Amniotic stem cell (primary cell): Measurements from ENCODE around the gene UGT1A7.

Source experiments
- DNase-seq: peaks from one replicate; lab custom pipeline; 2025; lab: John Stamatoyannopoulos, UW

UGT1A7 gene

DNA sequence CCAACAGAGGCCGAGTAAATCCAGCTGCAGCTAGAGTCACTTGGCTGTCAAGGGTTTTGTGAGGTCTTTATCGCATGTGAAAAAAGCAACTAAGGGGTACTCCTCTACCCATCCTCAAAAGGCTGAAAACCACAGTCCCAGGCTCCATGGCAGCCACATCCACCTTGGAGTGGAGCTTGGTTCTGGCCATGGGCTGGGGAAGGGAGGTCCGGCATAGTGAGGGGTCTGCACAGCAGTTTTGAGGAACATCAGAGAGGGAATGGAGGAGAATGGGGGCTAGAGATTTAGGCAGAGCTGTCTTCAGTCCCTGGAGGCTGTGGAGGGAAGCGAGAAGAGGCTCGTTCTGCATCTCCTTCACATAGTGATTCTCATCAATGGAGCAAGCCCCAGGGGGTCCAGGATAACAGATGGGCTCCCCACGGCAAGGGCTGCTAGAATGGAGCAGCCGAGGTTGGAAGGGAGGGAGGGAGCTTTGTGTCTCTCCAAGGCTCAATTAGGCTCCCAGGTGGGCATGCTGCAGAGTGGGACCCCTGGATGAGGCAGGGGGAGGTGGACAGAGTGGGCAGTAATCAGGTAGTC lies 117.5 kb downstream of the UGT1A7 start:
- DNase-seq, result no peak

DNA sequence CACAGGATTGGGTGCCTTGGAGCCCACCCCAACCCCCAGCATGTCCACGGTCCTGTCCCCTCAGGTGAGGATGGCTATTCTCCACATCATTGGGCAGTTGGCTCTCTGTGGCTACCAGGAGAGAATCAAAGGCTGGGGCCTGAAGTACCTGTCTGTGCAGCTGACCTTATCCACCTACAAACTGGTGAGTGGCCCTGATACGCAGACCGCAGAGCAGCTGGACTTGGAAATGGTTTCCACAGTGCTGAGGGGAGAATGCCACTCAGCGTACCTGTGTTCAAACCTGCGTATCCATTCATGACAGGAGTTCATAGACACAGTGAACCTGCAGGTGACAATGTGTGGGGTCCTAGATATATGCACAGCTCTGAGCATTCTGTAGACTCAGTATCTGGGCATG lies 118.0 kb downstream of the UGT1A7 start:
- DNase-seq, result no peak

DNA sequence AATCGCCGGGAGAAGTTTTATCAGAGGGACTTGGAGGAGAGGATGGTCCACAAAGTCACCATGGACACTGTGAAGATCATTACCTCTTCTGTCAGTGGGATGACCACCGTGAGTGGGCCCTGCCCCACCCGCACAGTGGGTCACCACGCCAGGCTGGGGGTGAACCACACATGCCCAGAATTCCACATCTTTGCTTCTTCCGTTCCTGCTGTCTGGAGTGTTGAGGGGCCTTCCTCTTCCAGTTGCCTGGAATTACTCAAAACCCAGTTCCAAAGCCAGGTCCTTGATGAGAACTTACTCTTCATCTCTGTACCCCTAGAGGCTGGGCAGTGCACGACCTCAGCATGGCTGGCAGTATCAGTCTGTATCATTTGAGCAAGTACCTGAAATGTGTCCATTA lies 118.5 kb downstream of the UGT1A7 start:
- no peak for DNase-seq

DNA sequence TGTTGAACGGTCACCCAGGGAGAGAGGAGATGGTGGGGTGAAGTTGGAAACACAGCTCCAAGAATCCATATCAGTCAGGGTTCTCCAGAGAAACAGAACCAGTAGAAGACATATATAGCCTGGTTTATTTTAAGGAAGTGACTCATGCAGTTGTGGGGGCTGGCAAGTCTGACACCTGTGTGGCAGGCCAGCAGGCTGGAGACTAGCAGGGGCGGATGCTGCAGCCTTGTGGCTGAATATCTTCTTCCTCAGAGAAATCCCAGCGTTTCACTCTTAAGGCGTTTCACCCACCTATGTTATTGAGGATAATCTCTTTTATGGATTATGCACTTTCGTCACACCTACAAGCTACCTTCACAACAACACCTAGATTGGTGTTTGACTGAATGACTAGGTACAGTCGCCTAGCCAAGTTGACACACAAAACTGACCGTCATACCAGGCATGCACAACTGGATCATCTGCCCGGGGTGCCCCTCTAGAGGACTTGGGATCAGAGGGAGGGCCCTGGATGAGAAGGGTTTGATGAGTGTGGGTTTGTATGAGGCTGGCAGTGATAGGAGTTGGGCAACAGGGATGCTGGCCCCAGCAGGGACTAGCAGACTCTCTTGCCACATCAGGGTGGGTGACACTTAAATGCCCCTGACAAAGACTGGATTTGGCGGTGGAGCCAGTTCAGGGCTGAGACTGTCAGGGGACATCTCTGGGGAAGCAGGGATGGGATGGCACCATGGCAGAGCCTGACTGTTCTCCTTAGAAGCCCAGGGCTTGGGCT lies 119.8 kb downstream of the UGT1A7 start:
- no peak for DNase-seq

DNA sequence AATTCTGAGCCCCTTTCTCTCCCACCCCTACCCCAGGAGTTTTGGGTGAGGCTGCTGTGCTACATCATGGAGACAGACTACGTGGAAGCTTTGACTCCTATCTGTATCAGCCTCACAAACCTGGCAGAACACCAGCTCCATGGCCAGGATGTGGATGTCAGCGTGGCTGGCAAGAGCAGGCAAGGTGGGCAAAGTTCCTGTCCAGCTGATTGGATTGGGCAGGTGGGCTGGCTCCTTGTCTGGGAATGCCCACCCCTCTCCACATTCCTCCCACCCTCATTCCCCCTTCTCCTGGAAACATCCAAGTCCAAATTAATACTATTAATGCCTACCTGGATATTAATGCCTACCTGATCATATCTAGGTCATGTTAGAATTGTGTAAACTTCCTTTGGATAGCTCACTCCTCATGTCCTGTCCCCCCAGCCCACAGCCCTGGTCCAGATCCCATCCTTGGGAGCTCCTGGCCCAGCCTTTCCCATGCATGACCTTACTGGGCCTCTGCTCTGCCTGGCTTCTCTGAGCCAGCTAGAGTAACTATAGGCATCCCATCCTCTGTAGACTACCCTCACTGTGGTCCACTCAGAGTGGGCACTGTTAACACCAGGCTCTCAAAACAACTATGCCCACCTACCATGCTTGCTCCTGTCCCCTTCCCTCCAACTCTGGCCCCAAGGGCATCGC lies 120.6 kb downstream of the UGT1A7 start:
- no peak for DNase-seq

DNA sequence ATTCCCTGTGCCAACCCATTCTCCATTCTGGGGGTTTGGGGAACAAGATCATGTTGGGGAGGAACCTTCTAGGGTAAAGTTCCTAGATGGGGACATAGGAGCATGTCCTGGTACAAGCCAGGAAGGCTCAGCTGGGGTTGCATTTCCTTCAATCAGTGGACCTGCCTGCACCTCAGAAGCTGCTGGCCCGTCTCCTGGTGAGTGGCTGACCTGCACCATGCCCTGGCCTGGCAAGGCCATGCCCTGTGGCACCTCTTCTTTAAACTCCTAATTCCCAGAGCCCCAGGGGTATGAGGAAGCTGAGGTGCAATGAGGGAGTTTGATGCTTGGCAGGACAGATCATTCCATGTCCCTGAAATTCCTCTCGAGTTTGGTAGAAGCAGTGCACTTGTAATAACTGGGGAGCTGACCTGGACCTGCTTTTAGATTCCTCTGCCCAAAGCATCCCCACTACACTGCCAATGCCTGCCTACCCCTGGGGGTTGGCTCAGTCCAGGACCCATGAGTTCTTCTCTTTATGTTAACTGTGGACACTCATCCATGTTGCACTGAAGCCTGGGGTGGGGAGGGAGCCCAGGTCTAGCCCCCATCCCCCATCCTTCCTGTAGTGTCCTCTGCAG lies 121.7 kb downstream of the UGT1A7 start:
- no peak for DNase-seq

DNA sequence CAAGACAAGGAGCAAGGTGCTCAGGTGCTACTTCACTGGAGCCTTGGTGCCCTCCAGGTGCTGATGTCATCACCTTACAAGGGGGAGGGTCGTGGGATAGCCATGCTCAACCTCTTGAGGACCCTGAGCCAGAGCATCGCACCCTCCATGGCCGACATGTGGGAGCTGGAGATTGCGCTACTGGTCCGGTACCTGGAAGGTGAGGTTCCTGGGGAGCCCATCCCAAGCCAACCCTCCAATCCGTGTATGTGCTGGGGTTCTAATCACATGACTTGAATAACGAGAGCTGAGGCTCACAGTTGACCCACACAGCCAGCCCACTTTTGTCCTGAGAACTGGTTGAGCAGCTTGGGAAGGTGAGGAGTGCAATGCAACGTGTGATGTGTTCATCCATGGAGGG lies 122.3 kb downstream of the UGT1A7 start:
- no peak for DNase-seq

DNA sequence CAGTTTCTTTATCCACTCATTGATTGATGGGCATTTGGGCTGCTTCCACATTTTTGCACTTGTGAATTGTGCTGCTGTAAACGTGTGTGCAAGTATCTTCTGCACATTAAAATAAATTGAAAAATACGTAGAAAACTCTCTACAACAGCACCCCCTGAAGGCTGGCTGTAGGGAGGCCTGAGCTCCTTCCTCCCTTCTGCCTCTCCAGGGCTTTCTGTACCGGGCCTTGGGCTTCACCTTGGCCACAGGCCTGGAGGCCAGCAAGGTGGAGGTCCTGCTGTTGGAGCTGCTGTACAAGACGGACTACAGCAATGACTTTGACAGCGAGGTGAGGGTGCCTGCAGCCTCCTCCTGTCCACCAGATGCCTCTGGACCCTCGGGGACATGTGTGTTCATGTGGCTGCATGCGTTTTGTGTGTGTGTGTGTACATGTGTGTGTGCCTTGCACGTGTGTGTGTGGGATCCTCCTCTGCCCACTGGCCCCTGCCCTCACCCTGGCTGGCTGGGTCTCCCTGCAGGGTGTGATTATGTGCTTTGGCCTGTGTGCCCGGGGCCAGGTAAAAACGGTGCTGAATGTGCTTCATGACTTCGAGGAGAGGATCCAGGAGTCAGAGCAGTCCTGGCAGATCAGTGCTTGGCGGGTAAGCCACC lies 125.6 kb downstream of the UGT1A7 start:
- DNase-seq, result no peak

DNA sequence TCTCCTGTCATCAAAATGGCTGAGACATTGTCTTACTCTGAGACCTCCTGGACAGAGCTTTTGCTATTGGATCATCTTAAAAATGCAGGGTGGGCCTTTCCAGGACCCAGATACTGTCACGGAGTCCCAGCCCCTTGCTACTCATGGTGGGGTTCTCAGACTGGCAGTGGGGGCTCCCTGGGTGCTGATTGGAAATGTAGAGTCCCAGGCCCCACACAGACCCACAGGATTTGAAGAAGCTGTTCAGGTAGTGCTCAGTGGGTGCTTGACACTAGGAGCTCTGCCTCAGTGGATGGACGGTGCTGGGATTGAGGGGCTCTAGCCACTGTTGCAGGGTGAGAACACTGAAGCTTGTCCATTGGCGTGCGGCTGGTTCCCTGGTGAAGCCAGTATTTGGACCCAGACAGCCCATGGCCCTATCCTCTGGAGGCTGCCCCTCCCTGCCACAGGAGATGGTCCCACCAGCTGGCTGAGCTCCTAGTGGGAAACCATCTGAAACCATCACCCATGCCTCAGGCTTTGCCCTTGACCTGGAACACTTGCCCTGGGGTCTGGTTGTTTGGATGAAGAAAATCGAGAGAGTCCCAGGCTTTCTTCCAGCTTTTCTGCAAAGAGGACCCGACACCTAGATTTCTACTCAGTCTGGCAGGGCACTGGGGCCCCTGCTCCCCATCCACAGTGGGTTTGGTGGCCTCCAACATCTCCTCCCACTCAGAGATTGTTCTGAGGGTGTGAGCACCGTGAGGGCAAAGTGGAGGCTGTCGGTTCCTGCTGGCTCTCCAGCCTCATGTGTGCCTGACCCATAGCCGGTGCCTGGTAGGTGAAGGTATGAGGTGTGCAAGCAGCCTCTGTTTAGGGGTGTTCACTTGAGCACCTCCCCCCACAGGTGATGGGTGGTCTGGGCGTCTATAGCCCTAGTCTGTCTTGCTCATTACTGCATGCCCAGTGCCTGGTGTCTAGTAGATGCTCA lies 126.5 kb downstream of the UGT1A7 start:
- DNase-seq, result no peak

DNA sequence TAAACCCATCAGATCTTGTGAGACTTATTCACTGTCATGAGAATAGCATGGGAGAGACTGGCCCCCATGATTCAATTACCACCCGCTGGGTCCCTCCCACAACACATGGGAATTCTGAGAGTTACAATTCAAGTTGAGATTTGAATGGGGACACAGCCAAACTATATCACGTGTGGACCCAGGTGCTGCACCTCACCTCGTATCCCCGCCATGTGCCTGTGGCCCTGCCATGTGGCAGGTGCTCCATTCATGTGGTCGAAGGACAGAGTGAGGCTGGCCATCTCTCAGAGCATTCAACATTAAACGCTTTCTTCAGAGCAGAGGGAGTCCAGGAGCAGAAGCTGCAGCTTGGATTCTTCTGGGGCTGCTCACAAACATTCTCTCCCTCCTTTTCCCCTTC lies 128.7 kb downstream of the UGT1A7 start:
- no peak for DNase-seq

DNA sequence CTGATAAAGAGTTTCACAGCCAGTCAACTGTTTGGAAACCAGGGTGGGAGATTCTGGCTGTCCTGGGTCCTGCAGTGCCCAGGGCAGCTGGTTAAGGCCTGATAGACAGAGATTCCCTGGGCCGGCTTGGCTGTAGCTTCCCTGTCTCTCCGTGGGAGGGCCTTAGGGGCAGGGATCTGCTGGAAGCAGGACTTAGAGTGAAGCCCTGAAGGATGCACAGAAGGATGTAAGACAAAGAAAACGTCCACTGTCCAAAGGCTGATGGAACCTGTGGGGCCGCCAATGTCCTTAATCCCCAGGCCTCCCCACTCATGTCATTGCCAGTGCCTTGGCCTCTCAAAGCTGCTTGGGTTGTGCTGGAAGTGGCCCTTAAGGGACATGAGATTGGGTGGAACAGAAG lies 129.4 kb downstream of the UGT1A7 start:
- DNase-seq, result no peak

DNA sequence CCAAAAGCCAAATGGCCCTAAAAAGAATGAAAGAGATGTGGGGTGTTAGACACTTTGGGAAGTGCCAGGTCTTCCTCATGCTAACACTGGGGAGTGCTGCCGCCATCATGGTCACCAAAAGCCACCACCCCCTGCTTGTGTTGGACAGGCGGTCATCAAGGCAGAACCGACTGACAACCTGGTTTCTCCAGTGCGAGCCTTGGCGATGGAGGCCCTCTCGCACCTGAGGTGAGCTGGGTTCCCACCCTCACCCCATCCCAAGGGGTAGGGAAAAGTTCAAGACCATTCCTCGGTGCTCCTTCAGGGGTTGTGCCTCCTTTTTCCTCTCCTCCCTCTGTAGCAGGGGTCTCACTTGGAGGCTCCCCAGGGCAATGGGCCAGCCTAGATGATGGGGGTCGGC lies 130.0 kb downstream of the UGT1A7 start:
- no peak for DNase-seq

DNA sequence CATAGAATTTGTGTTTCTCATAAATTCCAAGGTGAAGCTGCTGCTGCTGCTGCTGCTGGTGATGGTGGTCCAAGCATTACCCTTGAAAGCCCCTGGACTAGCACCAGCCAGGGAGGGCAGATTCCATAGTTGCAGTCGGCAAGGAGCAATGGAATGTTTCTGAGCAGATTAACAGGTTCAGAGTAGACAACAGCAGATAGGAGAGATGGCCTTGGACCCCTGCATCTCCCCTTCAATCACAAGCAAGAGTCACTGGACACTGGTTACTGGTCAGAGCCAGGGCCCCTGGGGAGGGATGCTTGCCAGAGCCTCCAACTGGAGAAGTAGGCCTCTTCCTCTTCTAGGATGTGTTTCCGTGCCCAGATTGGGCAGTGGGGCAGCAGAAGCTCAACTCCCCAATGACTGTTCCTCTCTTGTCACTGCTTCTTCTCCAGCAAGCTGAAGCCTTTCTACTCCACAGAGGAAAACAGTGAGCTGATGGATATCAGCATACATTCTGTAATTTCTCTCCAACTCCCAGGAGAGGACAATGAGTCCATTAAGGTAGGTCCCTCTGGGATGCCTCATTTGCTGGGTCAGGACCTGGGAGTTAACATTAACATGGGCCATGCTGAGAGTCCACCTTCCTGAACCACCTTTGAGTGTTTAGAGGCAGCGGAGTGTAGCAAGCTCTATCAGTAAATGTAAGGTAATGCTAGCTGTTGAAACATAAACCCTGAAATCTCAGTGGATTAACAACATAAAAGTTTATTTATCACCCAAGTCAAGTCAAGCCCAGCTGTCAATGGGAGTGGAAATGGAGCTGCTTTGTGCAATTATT lies 131.7 kb downstream of the UGT1A7 start:
- DNase-seq, result no peak

DNA sequence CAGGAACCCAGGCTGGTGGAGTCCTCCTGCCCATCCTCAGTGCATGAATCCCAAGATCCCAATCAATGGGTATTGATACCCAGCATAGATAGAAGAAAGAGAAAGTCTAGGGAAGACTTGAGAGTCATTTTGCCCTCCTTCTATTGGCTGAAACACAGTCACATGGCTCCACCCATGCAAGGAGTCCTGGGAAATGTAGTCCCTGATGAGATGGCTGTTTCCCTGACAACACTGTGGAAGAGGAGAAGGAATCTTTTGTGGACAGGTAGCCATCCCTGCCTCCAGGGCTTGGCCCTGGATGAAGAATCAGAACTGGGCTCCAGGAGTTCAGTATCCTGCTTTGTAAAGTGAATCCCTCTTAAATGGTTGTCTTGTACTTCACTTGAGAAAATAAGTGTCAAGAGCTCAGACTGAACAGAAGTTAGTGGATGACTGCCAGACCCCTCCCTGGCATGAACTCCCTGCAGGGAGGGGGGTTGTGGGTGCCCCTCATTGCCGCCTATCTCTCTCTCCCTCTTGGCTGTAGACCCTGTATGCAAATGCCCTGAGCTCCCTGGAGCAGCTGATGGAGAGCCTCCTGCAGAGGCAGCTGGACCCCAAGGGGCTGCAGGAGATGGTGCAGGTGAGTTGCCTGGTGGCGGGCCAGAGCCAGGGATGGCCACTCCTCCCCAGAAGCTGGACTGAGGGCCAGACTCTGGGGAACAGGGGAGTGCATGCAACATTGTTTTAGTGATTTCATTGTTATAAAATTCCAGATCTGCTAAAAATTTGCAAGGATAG lies 132.5 kb downstream of the UGT1A7 start:
- DNase-seq, result no peak

DNA sequence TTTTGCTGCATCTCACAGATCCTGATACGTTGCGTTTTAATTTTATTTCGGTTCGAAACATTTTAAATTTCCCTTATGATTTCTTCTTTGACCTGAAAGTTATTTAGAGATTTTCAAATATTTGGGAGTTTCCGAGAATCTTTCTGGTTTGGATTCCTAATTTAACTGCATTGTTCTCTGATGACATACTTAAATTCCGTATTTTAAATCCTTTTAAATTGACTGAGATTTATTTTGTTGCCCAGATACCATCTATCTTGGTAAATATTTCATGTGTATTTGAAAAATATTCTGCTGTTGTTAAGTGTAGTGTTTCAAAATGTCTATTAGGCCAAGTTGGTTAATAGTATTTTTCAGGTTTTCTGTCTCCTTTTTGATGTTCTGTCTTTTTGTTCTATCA lies 134.2 kb downstream of the UGT1A7 start:
- no peak for DNase-seq

DNA sequence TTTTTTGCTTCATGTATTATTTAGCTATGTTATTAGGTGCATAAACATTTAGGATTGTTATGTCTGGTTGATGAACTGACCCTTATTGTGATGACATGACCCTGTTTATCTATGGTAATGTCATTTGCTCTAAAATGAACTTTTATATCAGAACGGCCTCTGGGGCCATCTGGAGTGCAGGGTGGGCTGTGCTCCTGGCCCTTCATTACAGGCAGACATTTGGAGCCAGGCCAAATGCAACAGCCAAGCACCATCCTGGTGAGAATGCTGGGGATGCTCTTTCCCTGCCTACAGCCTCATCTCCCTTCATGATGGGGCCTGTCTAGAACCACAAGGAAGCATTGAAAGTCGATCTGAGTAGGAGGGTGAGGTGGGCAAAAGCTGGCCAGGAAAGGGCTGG lies 134.6 kb downstream of the UGT1A7 start:
- no peak for DNase-seq

DNA sequence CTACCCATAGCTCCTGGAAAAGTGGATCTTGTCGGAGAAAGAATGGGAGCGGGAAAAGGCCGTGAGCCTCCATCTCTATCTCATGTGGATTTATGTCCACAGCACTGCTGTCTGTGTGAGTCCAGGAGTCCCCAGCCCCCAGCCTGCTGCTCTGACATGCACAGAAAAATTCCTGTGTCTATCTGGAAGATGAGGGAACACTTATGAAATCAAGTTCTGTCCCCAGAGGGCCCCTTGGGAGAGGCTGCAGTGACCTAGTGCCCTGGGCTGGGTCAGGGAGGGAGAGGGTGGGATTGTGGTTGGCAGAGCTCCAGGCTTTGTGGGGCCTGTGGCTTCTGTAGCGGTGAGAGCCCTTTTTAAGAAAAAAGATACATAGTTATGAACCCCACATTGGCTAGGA lies 135.1 kb downstream of the UGT1A7 start:
- DNase-seq, result no peak

DNA sequence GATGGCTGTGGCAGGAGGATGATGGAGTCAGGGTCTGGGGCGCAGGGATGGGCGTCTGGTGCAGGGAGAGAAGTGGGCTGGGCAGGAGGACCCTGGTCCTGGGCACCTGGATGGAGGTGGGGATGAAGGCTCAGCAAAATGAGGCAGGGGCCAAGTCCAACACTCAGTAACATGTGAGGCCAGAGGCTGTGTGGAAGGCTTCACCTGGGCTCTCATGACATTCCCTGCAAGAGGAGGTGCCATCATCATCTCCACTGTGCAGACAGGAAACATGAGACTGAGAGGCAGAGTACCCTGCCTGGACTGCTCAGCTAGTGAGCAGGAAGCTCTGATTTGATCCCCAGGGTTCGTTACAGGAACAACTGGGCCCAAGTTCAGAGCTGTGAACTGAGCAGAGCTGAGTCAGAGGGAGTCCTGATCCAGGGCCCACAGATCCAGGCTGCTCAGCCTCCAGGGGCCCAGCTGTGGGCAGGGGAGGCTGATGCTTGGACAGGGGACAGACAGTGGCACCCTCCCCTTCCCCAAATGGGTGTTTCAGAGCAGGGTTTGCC lies 135.7 kb downstream of the UGT1A7 start:
- no peak for DNase-seq

DNA sequence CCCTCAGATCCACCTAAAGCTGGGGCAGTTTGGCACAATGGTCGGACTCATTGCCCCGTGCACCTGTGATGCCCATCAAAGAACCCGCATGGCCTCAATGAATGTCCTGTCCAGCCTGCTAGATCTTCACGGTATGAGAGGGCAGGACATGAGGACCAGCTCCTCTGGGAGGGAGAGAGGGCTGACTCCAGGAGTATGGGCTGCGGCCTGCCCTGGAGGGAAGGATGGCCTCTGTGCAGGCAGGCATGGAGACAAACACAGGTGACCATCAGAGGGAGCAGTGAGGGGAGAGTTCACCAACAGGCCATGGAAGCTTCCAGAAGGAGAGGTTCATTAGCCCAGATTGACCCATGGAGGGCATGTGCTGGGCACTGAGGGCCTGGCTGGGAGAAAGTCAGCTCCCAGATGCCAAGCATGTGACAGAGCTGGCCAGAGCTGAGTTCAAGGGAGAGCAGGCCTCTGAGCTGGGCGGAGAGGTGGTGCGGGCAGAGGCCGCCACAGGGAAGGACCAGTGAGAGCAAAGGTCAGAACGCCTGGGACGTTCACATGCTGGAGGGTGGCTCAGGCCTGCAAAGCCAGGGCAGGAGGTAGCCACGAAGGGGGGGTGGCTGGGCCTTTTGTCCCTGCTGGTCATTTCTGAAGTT lies 136.4 kb downstream of the UGT1A7 start:
- no peak for DNase-seq
